Testis (tissue), 2 donors: Measurements from ENCODE around the gene RAPGEF5.

Experiments used
- CTCF ChIP-seq, 3 experiments: fragments of 450-650 bp in 2 of 3; fragments of 200-600 bp in 1 of 3; sonication (generic) in 1 of 3; IDR thresholded peaks; one replicate each; pipeline ENCODE4 v1.5.1; 2016 to 2019; ENCODE audit warnings: antibody characterized with exemption in 3 of 3, mild to moderate bottlenecking in 2 of 3, moderate library complexity in 1 of 3
- POLR2A ChIP-seq: fragments of 450-650 bp; IDR thresholded peaks from one replicate; pipeline ENCODE4 v1.6.1; 2017; ENCODE audit warnings: antibody characterized with exemption, mild to moderate bottlenecking, moderate library complexity

GRCh38 chr7:22305706-22306105 lies 51.2 kb downstream of the RAPGEF5 start:
- no peak for TF ChIP-seq CTCF (IDR thresholded peaks at IDR 0.05)
- no peak for TF ChIP-seq POLR2A
